NCI-H1930 (cell line): ENCODE results near the gene DNAH10.

Experiments
- DNase-seq, 2 experiments: peaks; one replicate each; lab custom pipeline; 2025; lab: John Stamatoyannopoulos, UW

Gene DNAH10

GRCh38 chr12:123799227-123799626, 37.1 kb downstream of the DNAH10 start:
- no peak for DNase-seq

GRCh38 chr12:123801573-123802178, 39.6 kb downstream of the DNAH10 start:
- no peak for DNase-seq

- DNase-seq: no peak
Measured at GRCh38 chr12:123805173-123805572, 43.1 kb downstream of the DNAH10 start.

GRCh38 chr12:123807002-123807401, 44.9 kb downstream of the DNAH10 start:
- no peak for DNase-seq

GRCh38 chr12:123807670-123808069, 45.6 kb downstream of the DNAH10 start:
- no peak for DNase-seq

- no peak for DNase-seq
Measured at GRCh38 chr12:123808167-123808566, 46.1 kb downstream of the DNAH10 start.

GRCh38 chr12:123813349-123813748, 51.2 kb downstream of the DNAH10 start:
- no peak for DNase-seq

GRCh38 chr12:123815968-123816367, 53.9 kb downstream of the DNAH10 start:
- DNase-seq: no peak

GRCh38 chr12:123816896-123817537, 54.9 kb downstream of the DNAH10 start:
- DNase-seq: no peak

- DNase-seq: no peak
Measured at GRCh38 chr12:123822804-123823203, 60.7 kb downstream of the DNAH10 start.

- no peak for DNase-seq
Measured at GRCh38 chr12:123828120-123828519, 66.0 kb downstream of the DNAH10 start.

- no peak for DNase-seq
Measured at GRCh38 chr12:123828854-123829547, 66.9 kb downstream of the DNAH10 start.

GRCh38 chr12:123829561-123829960, 67.5 kb downstream of the DNAH10 start:
- DNase-seq: no peak

GRCh38 chr12:123830675-123831074, 68.6 kb downstream of the DNAH10 start:
- DNase-seq: no peak

GRCh38 chr12:123832052-123832451, 70.0 kb downstream of the DNAH10 start:
- no peak for DNase-seq

GRCh38 chr12:123833830-123834229, 71.7 kb downstream of the DNAH10 start:
- DNase-seq: no peak

- no peak for DNase-seq
Measured at GRCh38 chr12:123834845-123835244, 72.7 kb downstream of the DNAH10 start.

- no peak for DNase-seq
Measured at GRCh38 chr12:123836292-123836691, 74.2 kb downstream of the DNAH10 start.

GRCh38 chr12:123839826-123840225, 77.7 kb downstream of the DNAH10 start:
- DNase-seq: no peak

GRCh38 chr12:123840765-123841425, 78.8 kb downstream of the DNAH10 start:
- no peak for DNase-seq

GRCh38 chr12:123843912-123844748, 82.0 kb downstream of the DNAH10 start:
- no peak for DNase-seq

- DNase-seq: no peak
Measured at GRCh38 chr12:123845881-123846280, 83.8 kb downstream of the DNAH10 start.
